NCI-H2196 (cell line): ENCODE results near the gene AVEN.

Source experiments
- DNase-seq: peaks from one replicate; lab custom pipeline; 2025; ENCODE audit not compliant: unreplicated experiment; lab: John Stamatoyannopoulos, UW

Gene AVEN

DNA sequence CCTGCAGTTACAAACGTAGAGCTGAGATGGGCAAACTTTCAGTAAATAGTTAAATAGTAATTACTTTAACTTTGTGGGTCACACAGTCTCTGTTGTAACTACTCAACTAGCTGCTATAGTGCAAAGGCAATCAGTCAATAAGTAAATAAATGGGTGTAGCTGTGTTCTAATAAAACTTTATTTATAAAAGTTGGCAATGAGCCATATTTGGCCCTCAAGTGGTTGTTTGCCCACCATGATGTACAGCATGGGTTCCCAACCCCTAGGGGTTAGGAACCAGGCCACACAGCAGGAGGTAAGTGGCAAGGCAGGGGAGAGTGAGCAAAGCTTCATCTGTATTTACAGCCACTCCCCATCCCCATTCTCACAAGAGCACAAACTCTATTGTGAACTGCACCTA, 115.6 kb downstream of the AVEN start:
- no peak for DNase-seq

DNA sequence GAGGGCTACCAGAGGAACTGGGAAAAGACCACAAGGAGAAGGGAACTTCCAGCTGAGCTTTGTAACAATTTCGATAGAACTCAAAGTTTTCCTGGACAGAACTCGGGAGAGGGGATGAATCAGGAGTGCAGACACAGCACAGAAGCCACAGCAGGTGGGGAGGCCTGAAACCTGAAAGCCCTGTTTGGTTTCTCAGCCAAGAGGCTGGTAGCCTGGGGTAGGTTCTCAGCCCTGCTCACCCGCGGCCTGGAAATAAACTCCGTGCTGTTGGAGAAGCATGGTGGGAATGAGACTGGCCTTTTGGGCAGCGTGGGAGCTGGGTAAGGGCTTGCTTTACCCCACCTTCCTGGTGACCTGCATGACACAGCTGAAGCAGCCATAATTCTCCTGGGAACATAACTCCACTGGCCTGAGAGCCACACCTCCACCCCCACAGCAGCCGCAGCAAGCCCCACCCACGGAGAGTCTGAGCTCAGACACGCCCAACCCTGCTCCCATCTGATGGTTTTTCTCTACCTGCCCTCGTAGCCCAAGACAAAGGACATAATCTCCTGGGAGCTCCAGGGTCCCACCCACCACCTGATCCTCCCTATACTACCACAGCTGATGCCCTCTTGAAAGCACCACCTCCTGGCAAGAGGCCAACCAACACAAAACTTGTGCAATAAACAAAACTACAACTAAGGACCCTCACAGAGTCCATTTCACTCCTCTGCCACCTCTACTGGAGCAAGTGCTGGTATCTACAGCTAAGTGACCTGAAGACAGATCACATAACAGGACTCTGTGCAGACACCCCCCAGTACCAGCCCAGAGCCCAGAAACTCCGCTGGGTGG, 123.2 kb downstream of the AVEN start:
- DNase-seq: no peak

DNA sequence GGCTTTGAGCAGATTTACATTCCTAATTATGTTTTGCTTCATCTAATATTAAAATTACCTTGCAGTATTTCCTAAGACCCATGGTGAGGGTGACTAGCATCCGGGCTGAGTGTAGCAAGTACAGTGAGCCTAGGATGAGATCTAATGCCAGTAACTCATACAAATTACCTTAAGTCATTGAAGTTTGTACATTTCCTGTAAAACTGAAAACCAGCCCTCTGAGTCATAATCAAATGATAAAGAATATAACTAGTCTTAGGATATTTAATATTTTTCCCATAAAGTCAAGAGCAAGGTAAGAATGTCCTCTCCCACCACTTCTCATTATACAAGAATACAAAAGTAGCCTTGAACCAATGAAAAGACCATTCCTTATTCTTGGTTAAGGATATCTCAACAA, 125.5 kb downstream of the AVEN start:
- no peak for DNase-seq

DNA sequence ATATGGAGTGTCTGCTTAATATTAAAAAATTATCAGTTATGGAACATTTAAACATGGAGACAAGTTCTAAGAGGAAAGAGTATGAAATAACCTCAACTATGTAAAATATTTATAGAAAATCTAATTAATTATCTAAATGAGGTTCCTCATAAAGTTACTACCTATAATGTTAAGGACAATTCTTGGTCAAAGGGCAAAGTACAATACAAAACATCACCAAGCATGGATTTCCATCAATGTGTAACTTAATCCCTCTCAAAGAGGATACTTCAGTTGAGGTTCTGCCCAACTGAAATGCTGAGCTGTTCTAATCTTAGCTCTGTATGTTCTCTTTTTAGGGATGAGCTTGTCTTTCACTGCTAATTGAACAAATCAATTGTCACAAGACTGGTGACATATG, 126.7 kb downstream of the AVEN start:
- DNase-seq: no peak

DNA sequence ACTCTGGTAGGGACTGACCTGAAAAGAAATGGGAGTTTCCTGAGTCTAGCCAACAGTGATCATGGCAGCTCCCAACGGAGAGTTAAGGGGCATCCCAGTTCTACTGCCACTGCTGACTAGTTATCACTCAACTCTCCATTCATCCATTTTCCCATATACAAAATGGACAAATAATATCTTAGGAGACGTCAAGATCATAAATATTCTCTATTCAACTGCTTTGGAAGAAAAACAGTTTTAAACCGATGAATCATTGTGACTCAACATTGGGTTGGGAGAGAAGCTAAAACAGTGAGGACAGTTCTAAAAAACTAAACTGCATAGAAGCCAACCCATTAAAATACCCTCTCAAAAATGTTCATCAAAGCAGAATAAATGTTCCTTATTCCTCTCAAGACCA, 128.3 kb downstream of the AVEN start:
- DNase-seq: no peak

DNA sequence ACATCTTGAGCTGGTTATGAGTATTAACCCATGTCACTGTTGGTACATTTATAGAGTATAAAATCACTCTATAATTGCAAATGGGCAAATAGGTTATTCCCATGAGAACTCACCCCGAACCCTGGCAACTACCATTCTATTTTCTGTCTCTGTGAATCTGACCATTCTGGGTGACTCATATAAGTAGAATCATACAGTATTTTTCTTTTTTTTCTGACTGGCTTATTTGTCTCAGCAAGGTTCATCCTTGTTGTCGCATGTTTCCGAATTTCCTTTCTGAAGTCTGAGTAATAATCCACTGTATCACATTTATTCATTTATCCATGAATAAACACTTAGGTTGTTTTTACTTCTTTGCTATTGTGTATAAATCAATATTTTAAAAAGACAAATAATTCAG, 130.6 kb downstream of the AVEN start:
- no peak for DNase-seq

DNA sequence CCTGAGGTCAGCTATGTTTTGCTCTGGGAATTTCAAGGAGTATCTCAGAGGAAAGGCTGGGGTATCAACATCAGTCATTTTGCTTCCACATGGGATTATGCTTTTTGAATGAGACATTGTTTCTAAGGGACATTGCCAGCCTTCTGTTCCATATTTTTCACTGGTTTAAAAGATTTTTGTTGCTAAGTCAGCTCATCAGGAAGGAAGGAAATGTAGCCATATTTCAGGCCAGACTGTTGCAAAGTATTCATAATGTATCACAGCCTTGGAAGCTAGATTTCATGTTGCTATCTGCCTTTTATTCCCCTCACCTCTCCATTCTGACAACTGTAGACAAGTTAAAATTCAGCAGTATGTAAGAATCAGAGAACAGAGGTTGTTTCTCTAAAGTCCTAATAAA, 131.7 kb downstream of the AVEN start:
- DNase-seq: no peak

DNA sequence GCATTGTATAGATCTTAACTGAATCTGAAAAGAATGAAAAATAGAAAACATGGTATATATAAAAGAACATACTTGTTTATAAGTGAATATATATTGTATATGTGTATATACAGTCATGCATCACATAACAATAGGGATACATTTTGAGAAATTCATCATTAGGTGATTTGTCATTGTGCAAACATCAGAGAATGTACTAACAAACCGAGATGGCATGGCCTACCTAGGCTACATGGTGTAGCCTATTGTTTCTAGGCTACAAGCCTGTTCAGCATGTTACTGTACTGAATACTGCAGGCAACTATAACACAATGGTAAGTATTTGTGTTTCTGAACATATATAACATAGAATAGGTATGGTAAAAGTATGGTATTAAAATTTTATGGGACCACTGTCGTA, 135.3 kb downstream of the AVEN start:
- DNase-seq: no peak

DNA sequence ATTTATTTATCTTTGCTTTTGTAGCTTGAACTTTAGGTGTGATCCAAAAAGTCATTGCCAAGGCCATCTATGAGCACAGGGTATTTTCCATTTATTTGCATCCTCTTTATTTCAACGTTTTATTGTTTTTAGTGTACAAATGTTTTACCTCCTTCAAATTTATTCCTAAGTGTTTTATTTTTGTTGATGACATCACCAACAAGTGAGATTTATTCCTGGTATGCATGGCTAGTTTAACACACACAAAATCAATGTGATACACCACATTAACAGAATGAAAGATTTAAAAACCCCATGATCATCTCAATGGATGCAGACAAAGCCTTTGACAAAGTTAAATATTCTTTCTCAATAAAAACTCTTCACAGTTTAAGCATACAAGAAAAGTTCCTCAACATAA, 137.0 kb downstream of the AVEN start:
- no peak for DNase-seq

DNA sequence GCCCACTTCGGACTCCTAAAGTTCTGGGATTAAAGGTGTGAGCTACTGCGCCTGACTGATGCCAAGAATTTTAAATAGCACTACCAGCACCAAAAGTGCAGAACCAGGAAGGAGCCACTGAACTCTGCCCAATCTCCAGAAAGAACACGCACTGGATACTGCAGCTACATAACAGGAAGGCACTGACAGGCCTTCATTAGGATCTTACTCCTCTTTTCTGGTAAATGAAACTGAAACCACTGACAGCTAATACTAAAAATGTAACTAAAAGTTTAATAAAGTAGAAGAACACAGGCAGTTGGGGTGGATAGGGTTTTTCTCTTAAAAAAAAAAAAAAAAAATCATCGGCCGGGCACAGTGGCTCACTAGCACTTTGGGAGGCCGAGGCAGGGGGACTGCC, 144.8 kb downstream of the AVEN start:
- no peak for DNase-seq

DNA sequence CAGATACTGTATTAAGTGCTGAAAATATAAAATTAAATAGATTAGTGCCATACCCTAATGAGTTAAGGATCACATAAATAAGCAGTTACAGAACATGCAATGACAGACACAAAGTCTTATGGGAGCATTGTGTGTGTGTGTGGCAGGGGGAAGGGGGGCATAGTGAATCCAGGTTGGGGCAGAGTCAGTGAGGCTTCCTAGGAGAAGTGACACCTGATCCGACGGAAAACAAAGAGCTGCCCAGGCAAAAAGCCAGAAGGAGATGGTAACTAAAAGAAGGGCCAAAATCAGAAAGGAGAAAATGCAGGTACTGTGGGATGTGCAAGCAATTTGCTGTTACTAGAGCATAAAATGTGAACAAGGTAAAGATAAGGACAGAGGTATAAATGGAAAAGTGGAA, 150.8 kb downstream of the AVEN start:
- peak; percentile 1 for DNase-seq

DNA sequence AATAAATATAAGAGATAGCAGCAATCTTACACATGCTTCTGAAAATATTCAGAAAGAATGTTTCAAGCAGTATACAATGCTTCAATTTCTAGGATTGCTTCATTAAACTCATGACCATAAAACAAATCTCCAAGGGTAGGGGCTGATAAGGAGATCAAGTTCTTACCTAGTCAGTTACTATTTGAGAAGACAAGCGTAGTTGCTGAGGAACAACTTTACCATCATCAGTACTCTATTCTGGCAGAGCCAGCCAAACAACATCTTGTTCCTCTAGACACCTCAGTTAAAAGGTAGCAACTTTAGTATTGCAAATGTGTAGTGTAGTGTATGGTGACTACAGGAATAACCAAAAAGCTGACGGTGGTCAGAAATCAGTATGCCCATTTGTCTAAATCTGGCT, 156.1 kb downstream of the AVEN start:
- DNase-seq: no peak

DNA sequence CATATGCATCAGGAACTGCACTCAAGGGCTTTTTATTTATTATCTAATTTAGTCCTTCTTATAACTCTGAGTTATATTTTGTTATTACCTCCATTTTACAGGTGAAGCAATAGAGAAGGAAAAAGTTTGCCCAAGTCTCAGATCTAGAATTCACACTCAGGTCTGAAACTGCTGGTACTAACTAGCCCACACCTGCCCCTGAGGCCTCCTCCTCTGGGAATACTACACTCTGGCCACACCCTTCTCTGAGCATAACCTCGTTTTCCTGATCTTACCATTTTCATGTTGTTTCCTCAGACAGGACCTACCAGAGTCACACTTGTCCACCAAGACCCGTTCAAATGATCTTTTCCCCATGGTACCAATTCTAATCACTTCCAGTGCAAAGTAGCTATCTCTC, 164.8 kb downstream of the AVEN start:
- no peak for DNase-seq

DNA sequence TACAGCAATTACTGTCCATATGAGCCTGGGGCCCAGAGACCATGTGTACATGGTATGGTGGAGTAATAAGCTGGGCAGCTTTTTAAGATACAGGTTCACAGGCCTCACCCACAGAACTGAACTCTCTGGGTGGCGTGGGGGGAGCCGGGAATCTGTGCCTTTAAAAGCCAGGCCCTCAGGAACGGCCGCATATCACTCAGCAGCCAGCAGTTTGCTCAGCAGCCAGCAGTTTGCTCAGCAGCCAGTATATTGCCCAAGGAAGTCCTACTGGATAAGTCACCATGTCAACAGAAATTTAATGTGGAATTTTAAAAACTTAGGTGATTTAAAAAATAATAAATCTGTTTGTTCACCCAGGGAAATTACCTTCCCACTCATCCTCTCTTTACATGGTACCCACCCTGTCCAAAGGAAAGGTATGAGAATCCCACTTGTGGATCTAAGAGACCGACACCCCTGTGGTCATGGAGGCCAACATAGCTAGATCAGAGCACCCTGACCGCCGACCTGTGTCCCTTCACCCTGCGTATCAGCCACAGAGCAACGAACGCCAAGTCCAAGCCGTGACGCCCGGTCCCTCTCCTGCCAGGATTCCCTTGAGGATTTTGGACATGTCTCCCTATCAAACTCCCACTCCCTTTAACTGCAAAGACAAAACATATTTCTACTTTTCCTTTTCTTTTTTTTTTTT, 166.4 kb downstream of the AVEN start:
- no peak for DNase-seq

DNA sequence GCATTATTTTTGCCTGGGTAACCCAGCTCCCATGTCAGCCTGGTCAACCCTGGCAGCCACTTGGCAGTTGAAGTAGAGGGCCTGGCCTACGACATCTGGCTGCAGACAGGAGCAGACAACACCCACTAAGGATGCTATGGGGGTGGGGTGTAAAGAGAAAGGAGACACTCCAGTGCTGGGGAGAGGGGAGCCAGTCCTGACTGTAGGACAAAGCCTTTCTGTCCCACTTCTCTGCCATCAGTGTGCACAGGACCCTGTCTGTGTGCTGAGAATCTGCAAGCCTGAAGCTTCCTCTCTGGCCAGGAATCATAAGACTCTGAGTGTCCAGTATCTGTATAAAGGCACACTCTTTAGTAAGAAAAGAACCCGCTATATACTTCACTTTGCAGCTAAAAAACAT, 167.0 kb downstream of the AVEN start:
- DNase-seq: no peak

DNA sequence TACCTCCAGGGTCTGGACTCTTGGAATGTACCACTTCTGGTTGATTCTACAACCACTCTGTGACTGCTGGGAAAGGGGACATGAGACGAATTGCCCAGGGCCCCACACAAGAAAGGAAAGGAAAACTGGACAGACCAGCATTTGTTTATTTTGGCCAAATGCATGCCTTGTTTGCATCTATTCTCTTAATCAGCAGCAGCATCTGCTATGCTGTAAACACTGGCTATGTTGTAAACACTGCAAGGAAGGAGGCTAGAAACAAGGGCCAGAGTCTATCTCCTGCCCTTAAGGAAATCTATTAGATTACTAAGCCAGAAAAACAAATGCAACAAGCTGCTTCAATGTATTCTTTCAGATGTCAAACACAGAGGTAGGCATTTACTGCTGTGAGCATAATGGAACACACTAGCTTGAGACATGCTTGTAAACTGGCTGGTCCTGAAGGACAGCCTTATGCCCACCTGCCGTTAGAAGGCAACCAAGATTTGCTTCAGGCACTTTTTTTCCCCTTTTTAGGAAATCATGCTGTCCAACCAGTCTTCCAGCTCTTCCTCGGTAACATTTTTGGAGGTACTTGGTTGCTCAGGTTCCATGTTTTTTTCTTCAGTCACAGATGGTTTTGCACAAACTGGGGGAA, 172.8 kb downstream of the AVEN start:
- no peak for DNase-seq

DNA sequence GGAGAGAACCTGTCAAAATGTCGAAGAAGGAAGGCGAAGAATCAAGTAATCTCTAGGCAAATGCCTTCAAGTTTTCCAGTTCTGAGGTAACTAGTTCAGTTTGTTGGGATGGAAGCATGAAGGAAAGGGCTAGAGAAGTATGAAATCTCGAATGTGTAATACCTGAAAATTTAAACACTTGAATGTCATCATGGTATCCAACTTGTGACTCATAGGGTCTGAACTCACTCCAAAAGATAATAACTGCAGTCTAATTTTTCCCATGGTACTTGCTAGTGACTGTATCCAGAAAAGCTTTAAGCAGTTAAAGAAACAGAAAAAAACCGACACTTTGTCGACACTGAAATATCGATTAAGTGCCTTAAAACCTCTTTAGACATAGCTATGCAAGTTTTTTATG, 173.6 kb downstream of the AVEN start:
- no peak for DNase-seq

DNA sequence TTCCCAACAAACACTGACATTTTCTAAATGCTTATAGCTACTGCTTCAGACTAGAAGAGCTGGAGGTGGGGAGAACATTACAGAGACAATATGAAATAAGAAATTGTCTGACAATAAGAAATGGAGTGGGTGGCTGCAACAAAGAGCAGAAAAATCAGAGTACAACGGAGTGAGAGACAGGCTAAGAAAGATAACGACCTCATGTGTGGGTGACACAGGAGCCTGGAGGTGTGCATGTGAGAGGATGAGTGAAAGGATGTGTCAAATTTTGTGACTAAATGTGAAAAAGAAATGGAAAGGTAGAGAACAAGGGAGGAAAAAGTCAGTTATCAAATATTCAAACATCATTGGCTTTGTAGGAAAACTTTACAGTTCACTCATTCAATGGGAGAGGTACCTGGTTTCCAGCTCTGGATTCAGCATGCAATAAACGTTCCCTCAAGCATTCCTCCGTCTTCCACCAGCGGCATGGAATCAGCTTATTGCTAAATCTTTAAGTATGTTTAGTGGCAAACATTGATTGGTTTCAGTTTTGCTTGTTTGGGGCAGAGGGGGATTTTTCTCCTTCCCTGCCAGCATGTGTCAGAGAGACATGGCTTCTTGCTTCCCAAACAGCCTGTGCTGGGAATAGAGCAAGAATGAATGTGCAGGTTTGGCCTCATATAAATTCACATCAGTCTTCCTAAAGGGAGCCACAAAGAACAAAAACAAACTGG, 174.5 kb downstream of the AVEN start:
- no peak for DNase-seq

DNA sequence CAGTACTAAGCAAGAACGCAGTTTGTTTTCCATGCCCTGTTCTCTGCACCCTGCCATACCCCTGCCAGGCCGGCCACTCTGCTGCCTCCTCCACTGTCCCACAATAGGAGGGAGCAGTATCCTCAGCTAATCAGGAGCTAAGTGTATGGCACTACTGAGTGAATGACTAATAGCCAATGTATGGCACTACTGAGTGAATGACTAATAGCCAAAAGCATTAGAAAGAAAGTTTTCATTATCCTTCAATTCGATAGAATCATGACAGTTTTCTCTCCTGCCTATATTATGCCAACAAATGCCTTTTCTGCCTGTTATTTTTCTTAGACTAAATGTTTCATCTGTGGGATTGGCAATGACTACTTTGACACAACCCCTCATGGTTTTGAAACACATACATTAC, 178.2 kb downstream of the AVEN start:
- DNase-seq: no peak

DNA sequence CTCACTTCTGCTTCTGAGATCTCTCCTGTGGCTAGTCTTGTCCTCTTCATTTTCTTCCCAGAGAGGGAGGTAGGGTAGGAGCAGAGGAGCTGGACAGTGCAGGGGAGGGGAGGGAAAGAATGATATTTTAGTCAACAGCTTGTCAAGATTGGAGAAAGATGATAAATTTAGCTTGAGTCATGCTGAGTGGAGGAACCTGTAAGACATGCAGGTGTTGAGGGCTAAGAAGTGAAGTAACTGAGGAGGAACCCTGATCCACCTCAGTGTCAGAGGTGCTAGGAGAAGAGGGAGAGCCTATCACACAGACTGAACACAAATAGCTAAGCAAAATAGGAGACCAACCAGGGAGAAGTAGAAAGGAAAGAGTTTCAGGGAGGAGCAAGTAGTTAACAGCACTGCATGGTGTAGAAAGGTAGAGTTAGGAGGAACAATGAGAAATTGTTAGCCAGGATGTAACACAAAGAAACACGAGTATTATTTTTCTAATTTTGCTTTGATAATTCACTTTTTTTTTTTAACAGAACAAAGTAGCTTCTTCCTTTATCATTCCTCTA, 178.9 kb downstream of the AVEN start:
- DNase-seq: no peak

DNA sequence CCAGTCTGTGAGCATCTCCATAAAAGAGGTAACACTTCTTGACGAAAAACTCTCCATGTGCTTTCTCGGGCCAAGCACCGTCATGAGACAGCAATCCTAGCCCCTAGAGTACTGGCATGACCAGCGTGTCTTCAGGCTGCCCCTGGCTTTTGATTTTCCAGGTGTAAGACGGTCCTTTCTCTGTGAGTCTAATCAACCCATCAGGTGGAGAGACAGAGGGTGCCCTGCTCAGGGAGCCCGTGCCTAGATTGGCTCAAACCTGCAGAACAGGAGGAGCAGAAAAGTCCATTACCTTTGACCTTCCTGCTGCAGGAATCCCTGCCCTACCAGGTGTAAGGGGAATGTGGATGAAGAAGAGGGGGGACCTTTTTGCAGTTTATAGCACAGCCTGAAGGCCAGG, 180.2 kb downstream of the AVEN start:
- no peak for DNase-seq
